HTERT RPE-1 (cell line): ENCODE measurements around the gene ZNF610.
"Not testable (repeated sequence)": the region's sequence is repeated elsewhere in the genome, so short reads cannot be mapped to it uniquely, and the experiment has no call there.

Experiments
- in situ Hi-C: fragments of 300-500 bp; cut with MboI; formaldehyde crosslinking; loops from 4 replicates; pipeline ENCODE4 v1.14.3; 2020; ENCODE audit warnings: low sequenced_read_pairs

Gene ZNF610

GRCh38 chr19:52336117-52336790 lies at the start of gene ZNF610:
TSS of gene ZNF610 (plus strand) at chr19:52336243. CDS start at chr19:52349173, 12,930 bp downstream.
- in situ Hi-C loops = no loop called here

- in situ Hi-C loops = no loop called here
Observed at GRCh38 chr19:52286256-52286655, 49.8 kb upstream of the ZNF610 start.

- in situ Hi-C loops = no loop called here
Observed at GRCh38 chr19:52291781-52292180, 44.3 kb upstream of the ZNF610 start.

GRCh38 chr19:52292946-52293345 lies 43.1 kb upstream of the ZNF610 start:
- in situ Hi-C loops = not testable (repeated sequence)

- in situ Hi-C loops = no loop called here
Observed at GRCh38 chr19:52296400-52296772, 39.7 kb upstream of the ZNF610 start.

- in situ Hi-C loops = no loop called here
Observed at GRCh38 chr19:52296773-52297600, 39.1 kb upstream of the ZNF610 start, which contains the start of gene ZNF480. TSS of gene ZNF480 (plus strand) at chr19:52297169. CDS start at chr19:52300413, 3,244 bp downstream.

GRCh38 chr19:52297601-52298364 lies 38.3 kb upstream of the ZNF610 start:
- in situ Hi-C loops = no loop called here

- in situ Hi-C loops = no loop called here
Observed at GRCh38 chr19:52307275-52307674, 28.8 kb upstream of the ZNF610 start.

GRCh38 chr19:52322429-52322828 lies 13.6 kb upstream of the ZNF610 start:
- in situ Hi-C loops = no loop called here

- in situ Hi-C loops = no loop called here
Observed at GRCh38 chr19:52331757-52332156, 4.3 kb upstream of the ZNF610 start.

- in situ Hi-C loops = no loop called here
Observed at GRCh38 chr19:52335768-52336116, 301 bp upstream of the ZNF610 start.

GRCh38 chr19:52336791-52337381 lies 843 bp downstream of the ZNF610 start:
- in situ Hi-C loops = no loop called here

- in situ Hi-C loops = not testable (repeated sequence)
Observed at GRCh38 chr19:52339022-52339421, 3.0 kb downstream of the ZNF610 start.

- in situ Hi-C loops = no loop called here
Observed at GRCh38 chr19:52343548-52343947, 7.5 kb downstream of the ZNF610 start.

GRCh38 chr19:52345162-52345561 lies 9.1 kb downstream of the ZNF610 start:
- in situ Hi-C loops = no loop called here

GRCh38 chr19:52351512-52351911 lies 15.5 kb downstream of the ZNF610 start:
- in situ Hi-C loops = no loop called here

GRCh38 chr19:52366414-52366824 lies 30.4 kb downstream of the ZNF610 start:
- in situ Hi-C loops = no loop called here

GRCh38 chr19:52369559-52370340 lies 33.7 kb downstream of the ZNF610 start, which contains the start of gene ZNF880:
TSS of gene ZNF880 (plus strand) at chr19:52369923. CDS start at chr19:52369966, 43 bp downstream.
- in situ Hi-C loops = no loop called here

GRCh38 chr19:52370341-52370710 lies 34.3 kb downstream of the ZNF610 start:
- in situ Hi-C loops = no loop called here

GRCh38 chr19:52391135-52391534 lies 55.1 kb downstream of the ZNF610 start:
- in situ Hi-C loops = no loop called here
